Astrocyte (in vitro differentiated cells and primary cell): ENCODE data around the gene YOD1.
"Not testable (repeated sequence)": the region's sequence is repeated elsewhere in the genome, so short reads cannot be mapped to it uniquely, and the experiment has no call there.

Experiments used
- EZH2 ChIP-seq: IDR thresholded peaks from 2 replicates; pipeline ENCODE4 v1.6.1; 2012; ENCODE audit warnings: mild to moderate bottlenecking, low read length, inconsistent platforms; ENCODE audit not compliant: insufficient read depth
- TF ChIP-seq, protein P1 (sequence below): IDR thresholded peaks from 2 replicates; pipeline ENCODE4 v1.5.1; 2011; ENCODE audit warnings: low read depth, mild to moderate bottlenecking, inconsistent platforms, low read length, moderate library complexity; ENCODE audit not compliant: insufficient read depth

- not testable (repeated sequence) for TF ChIP-seq EZH2
- TF ChIP-seq, protein P1, sequence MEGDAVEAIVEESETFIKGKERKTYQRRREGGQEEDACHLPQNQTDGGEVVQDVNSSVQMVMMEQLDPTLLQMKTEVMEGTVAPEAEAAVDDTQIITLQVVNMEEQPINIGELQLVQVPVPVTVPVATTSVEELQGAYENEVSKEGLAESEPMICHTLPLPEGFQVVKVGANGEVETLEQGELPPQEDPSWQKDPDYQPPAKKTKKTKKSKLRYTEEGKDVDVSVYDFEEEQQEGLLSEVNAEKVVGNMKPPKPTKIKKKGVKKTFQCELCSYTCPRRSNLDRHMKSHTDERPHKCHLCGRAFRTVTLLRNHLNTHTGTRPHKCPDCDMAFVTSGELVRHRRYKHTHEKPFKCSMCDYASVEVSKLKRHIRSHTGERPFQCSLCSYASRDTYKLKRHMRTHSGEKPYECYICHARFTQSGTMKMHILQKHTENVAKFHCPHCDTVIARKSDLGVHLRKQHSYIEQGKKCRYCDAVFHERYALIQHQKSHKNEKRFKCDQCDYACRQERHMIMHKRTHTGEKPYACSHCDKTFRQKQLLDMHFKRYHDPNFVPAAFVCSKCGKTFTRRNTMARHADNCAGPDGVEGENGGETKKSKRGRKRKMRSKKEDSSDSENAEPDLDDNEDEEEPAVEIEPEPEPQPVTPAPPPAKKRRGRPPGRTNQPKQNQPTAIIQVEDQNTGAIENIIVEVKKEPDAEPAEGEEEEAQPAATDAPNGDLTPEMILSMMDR: not testable (repeated sequence)
These were observed 9.6 kb downstream of the YOD1 start for GRCh38 chr1:207041397-207041796.
